Spleen (tissue), 7 donors: ENCODE measurements around the gene C3orf22.

ENCODE experiments used
- POLR2A ChIP-seq, 3 donors: fragments of 450-650 bp; IDR thresholded peaks; one replicate each; pipeline ENCODE4 v1.5.1; 2017; ENCODE audit warnings: antibody characterized with exemption in 3 of 3, mild to moderate bottlenecking in 1 of 3
- TF ChIP-seq, protein P1 (sequence below), 11 experiments: fragments of 200-600 bp in 7 of 11; fragments of 450-650 bp in 4 of 11; sonication (generic) in 4 of 11; IDR thresholded peaks in 8 of 11; conservative IDR thresholded peaks in 3 of 11; 1 replicate in 7 of 11; 2 replicates in 4 of 11; pipeline versions ENCODE4 v1.4.0 to v1.8.0; 2016 to 2021; ENCODE audit warnings: antibody characterized with exemption in 11 of 11, inconsistent platforms in 4 of 11, mild to moderate bottlenecking in 1 of 11
- donor health status: DM: no; HTN: no; CAD: no; lungs with moderate emphysema.
- donor health status: DM: no; HTN: no; CAD: no.
- donor health status: DM: no; HTN: no; CAD: no.

GRCh38 chr3:126546549-126547239 is 12.0 kb downstream of the C3orf22 start:
- TF ChIP-seq, protein P1, sequence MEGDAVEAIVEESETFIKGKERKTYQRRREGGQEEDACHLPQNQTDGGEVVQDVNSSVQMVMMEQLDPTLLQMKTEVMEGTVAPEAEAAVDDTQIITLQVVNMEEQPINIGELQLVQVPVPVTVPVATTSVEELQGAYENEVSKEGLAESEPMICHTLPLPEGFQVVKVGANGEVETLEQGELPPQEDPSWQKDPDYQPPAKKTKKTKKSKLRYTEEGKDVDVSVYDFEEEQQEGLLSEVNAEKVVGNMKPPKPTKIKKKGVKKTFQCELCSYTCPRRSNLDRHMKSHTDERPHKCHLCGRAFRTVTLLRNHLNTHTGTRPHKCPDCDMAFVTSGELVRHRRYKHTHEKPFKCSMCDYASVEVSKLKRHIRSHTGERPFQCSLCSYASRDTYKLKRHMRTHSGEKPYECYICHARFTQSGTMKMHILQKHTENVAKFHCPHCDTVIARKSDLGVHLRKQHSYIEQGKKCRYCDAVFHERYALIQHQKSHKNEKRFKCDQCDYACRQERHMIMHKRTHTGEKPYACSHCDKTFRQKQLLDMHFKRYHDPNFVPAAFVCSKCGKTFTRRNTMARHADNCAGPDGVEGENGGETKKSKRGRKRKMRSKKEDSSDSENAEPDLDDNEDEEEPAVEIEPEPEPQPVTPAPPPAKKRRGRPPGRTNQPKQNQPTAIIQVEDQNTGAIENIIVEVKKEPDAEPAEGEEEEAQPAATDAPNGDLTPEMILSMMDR (IDR thresholded peaks at IDR 0.05 in 8 of 11, conservative IDR thresholded peaks at IDR 0.05 in 3 of 11), result no peak
- no peak for TF ChIP-seq POLR2A (IDR thresholded peaks at IDR 0.05)
